SHP77 treated with DMSO at 0.1 percent for 48 hours (cell line): ENCODE data around the gene DCUN1D3.
"Not testable (repeated sequence)": the region's sequence is repeated elsewhere in the genome, so short reads cannot be mapped to it uniquely, and the experiment has no call there.

Experiments used
- DNase-seq: peaks from one replicate; lab custom pipeline; 2025; lab: John Stamatoyannopoulos, UW

Gene DCUN1D3

DNA sequence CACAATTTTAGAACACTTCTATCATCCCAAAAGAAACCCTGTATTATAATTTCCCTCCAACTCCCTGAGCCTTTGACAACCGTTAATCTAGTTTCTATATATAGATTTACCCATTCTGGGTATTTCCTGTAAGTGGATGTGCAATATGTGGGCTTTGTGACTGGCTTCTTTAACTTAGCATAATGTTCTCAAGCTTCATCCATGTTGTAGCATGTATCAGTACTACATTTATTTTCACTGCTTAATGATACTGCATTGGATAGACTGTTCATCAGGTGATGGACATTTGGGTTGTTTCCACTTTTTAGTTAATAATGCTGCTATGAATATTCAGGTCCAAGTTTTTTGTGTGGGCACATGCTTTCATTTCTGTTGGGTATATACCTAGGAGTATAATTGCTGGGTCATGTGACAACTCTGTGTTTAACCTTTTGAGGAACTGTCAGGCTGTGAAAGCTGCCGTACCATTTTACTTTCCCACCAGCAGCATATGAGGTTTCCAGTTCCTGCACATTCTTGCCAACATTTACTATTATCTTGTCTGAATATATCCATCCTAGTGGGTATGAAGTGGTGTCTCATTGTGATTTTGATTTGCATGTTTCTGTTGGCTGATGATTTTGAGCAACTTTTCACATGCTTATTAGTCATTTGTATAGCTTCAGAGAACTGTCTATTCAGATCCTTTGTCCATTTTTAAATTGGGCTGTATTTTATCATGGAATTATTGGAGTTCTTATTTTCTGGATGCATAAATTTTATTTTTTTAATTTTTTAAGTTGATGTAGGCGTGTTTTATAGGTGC, 77.4 kb downstream of the DCUN1D3 start:
- DNase-seq, result no peak

DNA sequence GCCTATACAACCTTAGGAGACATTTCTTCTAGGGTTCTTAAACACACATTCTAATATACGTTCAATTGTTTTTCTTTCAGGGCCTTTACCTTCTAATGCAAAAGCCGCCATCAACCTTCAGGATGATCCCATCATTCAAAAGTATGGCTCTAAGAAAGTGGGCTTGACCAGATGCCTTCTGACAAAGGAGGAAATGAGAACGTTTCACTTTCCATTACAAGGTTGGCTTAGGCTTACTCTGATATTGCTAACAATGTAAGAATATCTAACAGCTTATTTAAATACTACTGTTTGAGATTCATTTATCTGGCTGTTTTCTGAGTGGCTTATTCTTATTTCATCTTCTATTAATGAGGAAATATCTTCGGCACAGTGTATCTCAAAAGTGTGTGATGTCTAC, 78.5 kb downstream of the DCUN1D3 start:
- DNase-seq, result no peak

DNA sequence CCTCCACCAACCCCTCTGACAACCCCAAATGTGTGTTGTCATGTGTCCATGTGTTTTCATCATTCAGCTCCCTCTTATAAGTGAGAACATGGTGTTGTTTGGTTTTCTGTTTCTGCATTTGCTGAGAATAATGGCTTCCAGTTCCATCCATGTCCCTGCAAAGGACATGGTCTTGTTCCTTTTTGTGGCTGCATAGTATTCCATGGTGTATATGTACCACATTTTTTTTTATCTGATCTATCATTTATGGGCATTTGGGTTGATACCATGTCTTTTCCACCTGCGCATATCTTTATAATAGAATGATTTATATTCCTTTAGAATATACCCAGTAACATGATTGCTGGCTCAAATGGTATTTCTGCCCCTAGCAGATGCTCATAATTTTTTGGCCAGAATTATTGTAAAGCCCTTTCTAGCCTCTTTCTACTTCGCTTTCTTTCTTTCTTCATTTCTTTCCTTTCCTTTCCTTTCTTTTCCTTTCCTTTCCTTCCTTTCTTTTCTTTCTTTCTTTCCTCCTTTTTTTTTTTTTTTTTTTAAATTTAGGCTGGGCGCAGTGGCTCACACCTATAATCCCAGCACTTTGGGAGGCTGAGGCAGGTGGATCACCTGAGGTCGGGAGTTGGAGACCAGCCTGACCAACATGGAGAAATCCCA, 81.1 kb downstream of the DCUN1D3 start:
- DNase-seq, result no peak

DNA sequence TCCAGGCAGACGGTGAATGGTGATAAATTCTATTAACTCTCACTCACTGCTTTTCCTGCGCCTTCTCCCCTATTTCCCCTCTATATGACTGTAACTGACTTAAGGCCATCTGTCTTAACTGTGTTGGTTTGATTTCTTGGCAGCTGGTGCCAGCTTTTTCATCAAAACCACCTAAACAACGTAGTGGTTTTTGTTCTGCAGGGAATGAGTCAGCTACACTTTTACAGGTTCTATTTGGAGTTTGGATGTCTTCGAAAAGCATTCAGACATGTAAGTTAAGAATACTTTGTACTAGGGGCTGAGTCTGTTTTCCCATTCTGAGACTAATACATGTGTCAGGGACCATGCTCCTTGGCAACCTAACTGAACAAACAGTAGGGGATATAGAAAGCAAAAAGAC, 85.4 kb downstream of the DCUN1D3 start:
- DNase-seq, result no peak

DNA sequence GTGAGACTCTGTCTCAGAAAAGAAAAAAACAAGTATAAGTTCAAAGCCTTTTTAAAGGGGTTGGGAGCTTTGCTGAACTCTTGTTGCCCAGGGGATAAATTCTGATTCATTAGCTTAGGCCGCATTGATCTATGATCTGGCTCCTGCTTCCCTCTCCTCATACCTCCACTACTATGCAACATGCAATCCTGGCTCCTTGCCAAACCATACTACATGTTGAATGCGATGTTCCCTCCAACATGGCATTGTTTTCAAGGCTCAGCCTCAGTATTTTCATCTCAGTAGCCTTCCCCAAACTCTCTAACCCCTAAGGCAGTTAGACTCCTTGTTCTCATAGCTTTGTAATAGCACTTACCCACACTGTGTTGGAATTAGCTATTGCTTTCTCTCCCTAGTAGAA, 87.6 kb downstream of the DCUN1D3 start:
- no peak for DNase-seq

DNA sequence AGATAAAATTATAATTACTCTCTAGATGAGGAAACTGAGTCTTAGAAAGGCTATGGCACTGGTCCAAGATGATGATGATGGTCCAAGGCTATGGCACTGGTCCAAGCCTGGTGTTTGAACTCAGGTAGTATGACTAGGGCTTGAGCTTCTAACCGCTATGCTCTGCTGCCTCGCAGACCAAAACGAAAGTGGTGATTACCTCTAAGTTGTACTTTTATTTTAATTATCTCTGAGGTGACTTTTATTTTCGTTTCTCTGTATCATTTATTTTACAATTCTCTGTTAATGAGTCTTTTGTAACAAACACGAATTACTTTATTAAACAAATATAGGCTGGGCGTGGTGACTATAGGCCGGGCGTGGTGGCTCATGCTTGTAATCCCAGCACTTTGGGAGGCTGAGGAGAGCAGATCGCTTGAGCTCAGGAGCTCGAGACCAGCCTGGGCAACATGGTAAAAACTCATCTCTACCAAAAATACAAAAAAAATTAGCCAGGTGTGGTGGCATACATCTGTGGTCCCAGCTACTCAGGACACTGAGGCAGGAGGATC, 88.2 kb downstream of the DCUN1D3 start:
- no peak for DNase-seq

DNA sequence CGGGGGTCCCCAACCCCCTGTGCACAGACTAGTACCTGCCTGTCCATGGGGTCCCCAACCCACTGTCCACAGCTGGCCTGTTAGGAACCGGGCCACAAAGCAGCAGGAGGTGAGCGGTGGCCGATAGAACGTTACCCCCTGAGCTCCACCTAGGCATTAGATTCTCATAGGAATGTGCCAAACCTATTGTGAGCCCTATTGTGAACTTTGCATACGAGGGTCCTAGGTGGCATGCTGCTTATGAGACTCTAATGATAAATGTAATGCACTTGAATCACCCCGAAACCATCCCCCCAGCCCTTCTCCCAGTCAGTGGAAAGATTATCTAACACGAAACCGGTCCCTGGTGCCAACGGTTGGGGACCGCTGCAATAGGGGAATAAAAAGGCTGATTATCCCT, 92.3 kb downstream of the DCUN1D3 start:
- DNase-seq, result no peak

DNA sequence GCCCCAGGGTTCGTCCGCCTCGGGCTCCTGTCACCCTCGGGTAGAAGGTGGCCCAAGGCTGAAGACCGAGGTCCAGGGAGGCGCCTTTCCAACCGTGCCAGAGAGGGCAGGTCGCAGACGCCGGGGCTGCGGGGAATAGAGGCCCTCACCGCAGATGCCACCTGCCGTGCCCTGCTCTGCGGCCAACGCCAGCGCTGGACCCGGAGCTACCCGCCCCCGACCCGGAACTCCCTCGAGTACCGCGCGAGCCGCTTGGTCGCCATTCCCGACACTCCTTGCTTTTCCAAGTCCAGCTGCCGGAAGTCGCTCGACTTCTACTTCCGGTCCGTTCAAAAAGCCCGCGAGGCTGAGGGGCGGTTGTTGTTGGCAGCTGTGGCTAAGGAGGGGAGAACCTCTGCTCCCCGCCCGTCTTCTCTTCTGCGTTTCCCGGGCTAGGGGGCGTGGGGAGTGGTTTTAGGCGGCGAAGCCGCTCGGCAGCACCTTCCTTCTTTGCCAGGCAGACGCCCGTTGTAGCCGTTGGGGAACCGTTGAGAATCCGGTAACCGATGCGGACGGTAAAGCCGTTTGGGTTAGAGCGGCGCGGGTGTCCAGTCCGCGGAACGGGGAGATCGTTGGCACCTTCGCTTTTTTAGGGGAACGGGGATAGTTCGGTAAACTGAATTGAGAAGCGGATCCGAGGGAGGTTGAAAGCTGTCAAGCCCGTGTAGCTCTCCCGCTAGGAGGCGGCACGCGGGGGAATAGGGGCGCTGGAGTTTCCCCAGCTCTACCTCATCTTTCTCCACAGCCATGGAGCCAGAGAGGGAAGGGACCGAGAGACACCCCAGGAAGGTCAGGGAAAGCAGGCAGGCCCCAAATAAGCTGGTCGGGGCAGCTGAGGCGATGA, 93.7 kb downstream of the DCUN1D3 start, which contains the start of the genes ERI2 and REXO5:
TSS of gene ERI2 (minus strand) at position 305 of the 883 bp plus-strand sequence. CDS start at position 263, 42 bp downstream.
TSS of gene REXO5 (plus strand) at position 360 of the 883 bp plus-strand sequence. CDS start at position 787, 427 bp downstream.
- peak; percentile 86 for DNase-seq

DNA sequence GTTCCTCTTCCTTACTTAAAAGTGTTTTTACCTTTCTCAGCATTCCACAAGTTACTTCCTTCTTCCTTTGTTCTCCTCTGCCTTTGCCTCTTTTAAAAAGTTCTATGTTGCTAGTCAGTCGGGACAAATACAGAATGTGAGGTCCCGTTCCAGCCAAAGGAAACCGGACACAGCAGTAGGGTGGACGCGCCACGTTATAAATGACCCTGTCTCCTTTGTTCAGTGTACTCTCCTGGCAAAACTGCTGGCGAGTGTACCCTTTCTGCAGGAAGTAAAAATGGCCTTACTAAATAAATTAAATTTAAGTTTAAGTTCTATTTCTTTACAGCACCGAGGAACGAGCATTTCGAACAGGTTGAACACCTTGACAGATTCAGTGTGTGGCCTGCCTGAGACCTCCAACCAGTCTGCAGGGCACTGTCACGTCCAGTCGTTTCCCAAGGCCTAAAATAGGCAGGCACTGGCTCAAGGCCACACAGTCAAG, 94.4 kb downstream of the DCUN1D3 start:
- DNase-seq, result not testable (repeated sequence)
